Left forelimb (tissue), 1 donor: ENCODE data around the gene KLC1.

ENCODE experiments used
- DNase-seq: peaks from one replicate; pipeline ENCODE4 v3.0.0-alpha.2; 2018; ENCODE audit warnings: low spot score

The KLC1 gene

DNA sequence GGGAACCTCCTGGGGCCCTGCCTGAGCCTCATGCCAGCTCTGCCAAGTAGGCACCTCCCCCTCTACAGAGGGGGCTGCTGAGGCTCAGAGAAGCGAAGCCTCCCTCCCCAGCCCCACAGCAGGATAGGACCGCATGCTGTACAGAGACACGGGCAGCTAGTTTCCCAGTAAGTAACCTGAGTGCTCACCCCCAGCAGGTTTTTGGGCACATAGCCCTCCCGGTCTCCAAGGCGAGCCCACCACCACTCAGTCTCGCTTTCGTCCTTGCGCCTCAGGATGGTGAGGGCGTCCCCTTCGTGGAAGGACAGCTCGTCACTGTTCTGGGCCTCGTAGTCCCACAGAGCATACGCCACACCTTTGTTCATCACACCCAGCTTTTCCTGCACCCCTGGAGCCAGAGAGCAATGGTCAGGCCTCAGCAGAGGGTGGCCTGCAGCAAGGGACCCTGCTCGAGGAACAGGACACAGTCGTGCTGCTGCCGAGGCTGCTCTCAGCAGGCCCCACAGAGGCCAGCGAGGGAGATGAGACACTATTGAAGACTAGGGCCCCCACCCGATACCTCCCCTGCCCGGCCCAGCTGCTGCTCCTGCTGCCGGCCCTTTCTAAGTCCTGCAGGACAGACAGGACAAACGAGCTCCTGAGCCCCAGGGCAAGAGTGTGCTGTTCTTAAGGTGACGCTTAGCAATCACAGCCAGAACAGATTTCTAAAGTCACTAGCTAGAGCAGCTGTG lies 107.0 kb downstream of the KLC1 start:
- DNase-seq, result peak; percentile 61

GRCh38 chr14:103736546-103737431 lies 107.8 kb downstream of the KLC1 start:
- no peak for DNase-seq

- no peak for DNase-seq
These were observed 108.5 kb downstream of the KLC1 start for GRCh38 chr14:103737432-103738045.

- no peak for DNase-seq
These were observed 109.2 kb downstream of the KLC1 start for GRCh38 chr14:103738166-103738565.

DNA sequence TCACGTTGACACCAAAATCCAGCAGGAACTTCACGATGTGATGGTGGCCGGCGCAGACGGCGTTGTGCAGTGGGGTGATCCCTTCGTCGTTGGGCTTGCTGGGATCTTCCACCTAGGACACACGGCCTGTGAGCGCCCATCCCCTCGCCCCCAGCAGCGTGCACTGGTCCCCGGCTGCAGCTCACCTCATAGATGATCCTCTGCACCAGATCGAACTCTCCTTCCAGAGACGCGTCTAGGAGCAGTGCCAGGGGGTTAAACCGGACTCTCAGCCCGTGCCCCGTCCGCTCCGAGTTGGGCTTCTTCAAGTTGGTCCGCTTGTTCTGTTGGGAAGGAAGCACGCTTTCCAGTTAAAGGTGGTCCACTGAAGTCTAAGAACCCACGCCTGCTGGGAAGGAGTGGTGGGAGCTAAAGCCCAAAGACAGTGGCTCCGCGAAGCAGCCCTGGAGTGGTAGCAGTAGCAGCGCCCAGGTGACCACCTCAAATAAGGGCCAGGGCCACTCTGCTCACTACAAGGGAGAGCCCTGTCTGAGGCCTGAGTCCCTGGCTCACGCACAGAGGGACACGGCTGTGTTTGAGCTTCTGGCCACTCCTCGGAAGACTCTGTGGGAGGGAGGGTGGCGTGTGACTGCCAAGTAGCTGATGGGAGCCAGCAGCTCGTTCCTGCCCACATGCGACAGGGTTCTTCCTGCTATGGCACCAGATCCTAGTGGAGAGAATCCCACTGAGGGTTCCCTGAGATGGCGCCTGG lies 109.9 kb downstream of the KLC1 start:
- DNase-seq, result peak; percentile 53

- no peak for DNase-seq
These were observed 110.4 kb downstream of the KLC1 start for GRCh38 chr14:103739466-103739792.

- DNase-seq, result no peak
These were observed 110.9 kb downstream of the KLC1 start for GRCh38 chr14:103739793-103740501.

DNA sequence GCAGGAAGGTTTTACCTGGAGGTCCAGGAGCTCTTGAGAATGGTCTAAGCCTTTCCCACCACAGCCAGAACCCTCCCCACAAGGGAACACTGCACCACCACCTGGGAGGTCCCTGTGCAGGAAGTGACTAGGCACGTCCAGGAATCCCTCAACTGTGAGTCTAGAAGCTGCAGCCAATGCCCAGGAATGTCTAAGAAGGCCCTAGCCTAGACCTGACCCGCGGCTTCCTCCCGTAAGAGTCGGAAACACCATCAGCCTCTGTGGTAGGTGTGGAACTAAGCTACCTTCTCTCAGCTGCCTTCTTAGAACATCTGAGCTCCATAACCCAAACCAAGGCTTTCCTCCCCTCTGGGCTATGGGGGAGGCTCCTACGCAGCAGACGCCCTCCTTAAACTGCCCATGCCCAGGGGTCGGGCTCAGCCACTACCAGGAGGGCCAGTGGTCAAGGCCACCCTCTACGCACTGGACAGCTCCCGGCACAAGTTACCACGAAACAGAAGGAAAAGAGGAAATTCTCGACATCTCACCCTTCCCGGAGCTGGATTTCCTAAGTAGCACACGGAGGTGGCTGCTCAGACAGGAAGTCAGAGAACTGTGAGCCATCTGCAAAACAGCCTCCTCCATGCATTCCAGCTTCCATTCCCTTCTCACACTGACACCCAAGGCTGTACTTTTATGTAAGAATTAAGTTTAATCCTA lies 112.1 kb downstream of the KLC1 start:
- DNase-seq, result no peak

- DNase-seq, result no peak
These were observed 112.9 kb downstream of the KLC1 start for GRCh38 chr14:103741876-103742275.

DNA sequence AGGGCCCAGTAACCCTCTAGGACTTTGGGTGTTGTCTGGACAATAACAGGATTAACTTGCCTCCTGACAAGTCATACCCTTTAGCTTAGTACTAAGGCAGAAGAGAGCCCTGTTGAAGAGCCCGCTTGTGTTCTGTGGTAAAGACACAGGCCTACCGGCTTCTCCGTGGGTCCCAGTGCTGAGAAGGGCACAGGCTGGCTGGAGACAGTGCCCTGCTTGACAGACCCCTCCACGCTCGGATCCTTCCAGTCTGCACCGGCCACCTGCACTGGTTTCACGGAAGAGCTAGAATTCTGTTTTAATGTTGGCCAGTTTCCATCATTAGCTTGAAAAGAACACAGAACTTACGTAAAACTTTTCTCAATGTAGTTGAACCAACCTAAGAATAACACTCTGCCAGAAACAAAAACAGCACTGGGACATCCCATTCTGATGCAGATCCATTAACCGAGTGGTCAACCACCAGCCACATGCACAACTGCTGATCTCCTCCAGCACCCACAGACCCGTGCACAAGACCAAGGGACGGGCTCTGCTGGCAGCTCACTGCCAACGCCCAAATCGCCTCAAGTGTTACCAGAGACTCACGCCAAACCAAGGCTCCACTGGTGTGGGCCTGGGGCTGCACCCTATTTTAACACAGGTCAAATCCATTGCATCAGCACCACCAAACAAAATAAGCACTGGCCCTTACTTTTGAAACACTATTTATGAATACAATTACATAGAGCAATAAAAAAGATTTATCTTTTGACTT lies 113.7 kb downstream of the KLC1 start:
- DNase-seq, result no peak

DNA sequence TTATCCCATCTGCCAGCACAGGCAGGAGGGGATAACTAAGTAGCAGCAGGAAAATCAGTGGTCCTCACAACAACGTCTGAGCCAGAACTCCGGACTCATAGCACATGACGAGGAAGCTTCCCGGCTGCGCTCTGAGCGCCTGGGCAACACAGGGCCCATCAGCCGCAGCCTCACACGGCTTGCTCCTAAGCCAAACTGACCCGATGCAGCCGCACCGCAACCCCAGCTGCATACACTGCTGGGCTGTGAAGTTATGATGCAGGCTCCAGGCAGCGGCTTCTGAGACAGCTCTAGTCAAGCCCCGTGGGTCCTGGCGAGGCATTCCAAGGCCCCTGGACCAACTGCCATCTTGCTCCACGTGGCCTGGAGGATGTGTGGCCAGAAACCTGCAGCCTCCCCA lies 114.7 kb downstream of the KLC1 start:
- DNase-seq, result no peak

- DNase-seq, result no peak
These were observed 115.8 kb downstream of the KLC1 start for GRCh38 chr14:103744621-103745395.

DNA sequence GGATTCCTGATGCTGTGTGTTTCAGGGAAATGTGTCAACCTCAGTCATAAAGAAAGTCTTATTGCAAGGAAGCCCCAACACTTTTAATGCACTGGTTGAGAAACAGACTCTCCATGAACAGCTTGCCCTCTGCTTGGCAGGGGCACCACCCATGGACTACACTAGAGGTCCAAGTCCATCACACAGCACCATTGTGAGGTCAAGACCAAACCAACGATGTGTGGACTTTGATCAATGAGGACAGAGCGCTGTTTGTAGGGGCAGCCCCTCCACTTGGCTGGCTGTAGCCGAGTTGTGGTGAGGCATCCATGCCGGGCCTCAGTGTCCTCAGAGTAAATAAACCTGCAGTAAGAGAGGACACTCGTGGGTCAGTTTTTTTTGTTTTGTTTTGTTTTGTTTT lies 116.4 kb downstream of the KLC1 start:
- DNase-seq, result no peak

GRCh38 chr14:103746701-103747100 lies 117.7 kb downstream of the KLC1 start:
- no peak for DNase-seq

DNA sequence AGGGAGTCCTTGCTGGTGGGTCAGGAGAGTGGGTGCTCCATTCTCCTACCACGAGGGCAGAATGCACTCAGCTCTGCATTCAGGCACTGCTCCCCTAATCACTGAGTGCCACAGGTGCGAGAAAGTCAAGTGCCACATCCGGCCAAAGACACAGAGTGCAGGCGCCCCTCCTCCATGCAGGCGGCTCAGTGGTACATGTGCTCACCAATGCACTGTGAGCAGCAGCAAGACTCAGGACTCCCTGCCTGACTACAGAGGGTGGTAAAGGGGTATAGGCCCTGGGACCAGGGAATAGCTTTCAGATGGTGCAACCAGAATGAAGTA lies 119.5 kb downstream of the KLC1 start:
- DNase-seq, result no peak

- DNase-seq, result no peak
These were observed 120.4 kb downstream of the KLC1 start for GRCh38 chr14:103749452-103749851.

DNA sequence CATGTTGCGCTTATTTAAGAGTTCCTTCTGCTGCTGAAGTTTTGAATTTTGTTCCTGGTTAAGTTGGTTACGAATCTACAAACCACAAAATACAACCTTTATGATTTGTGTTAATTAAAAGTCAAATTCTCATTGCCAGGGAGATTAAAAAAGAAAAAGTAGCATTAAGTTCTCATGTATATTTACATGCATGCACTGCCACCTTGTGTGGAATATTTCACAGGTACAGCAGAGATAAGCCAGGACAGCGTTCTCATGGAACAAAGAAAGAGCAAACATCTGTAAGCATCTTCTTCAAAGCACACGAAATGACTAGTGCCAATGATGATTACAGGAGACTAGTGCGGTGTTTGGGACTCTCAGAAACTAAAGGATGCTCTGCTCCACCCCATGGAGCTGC lies 120.8 kb downstream of the KLC1 start:
- no peak for DNase-seq
